Esophagus muscularis mucosa (tissue), 4 donors: ENCODE results near the gene TMPRSS2. TPM values are rescaled to one million over a fixed set of nuclear protein-coding genes. Genes with fewer than 3 reads are reported as not detected.

Experiments used
- DNase-seq: peaks from one replicate; pipeline ENCODE4 v3.0.0-alpha.2; 2017; ENCODE audit errors: extremely low spot score
- H3K27ac ChIP-seq, 4 donors: fragments of 200-600 bp; sonication (generic); replicated peaks in 1 of 4; 1 replicate in 3 of 4; 2 replicates in 1 of 4; pipeline ENCODE4 v1.5.1; 2016 to 2019; ENCODE audit warnings: mild to moderate bottlenecking in 1 of 4
- H3K27me3 ChIP-seq, 4 donors: fragments of 200-600 bp; sonication (generic); one replicate each; pipeline versions ENCODE4 v1.5.1 to v1.6.0; 2016 to 2019
- H3K36me3 ChIP-seq, 4 donors: fragments of 200-600 bp; sonication (generic); one replicate each; pipeline ENCODE4 v1.5.1; 2016 to 2019
- H3K4me1 ChIP-seq, 4 donors: fragments of 200-600 bp; sonication (generic); one replicate each; pipeline ENCODE4 v1.5.1; 2016 to 2019
- H3K4me3 ChIP-seq, 4 donors: fragments of 200-600 bp; sonication (generic); 1 replicate in 2 of 4; 2 replicates in 2 of 4; pipeline ENCODE4 v1.5.1; 2016 to 2019; ENCODE audit warnings: mild to moderate bottlenecking in 4 of 4, moderate library complexity in 1 of 4
- H3K9me3 ChIP-seq, 4 donors: fragments of 200-600 bp; sonication (generic); 1 replicate in 3 of 4; 2 replicates in 1 of 4; pipeline ENCODE4 v1.5.1; 2016 to 2019
- EP300 ChIP-seq: sonication (generic); formaldehyde crosslinking; IDR thresholded peaks from one replicate; pipeline ENCODE4 v1.6.1; 2017; ENCODE audit warnings: antibody characterized with exemption
- POLR2A ChIP-seq: fragments of 450-650 bp; IDR thresholded peaks from one replicate; pipeline ENCODE4 v1.6.1; 2017; ENCODE audit warnings: antibody characterized with exemption, moderate library complexity, mild to moderate bottlenecking, low read depth
- POLR2AphosphoS5 ChIP-seq, 2 donors: sonication (generic); formaldehyde crosslinking; IDR thresholded peaks; one replicate each; pipeline ENCODE4 v1.6.1; 2017; ENCODE audit warnings: antibody characterized with exemption in 2 of 2
- WGBS: methylation state at CpG from one replicate; pipeline ENCODE4 v1.1.5; 2018; 5-methylcytosine and 5-hydroxymethylcytosine counted together
- intact Hi-C: fragments of 100-400 bp; cut with DNase I; formaldehyde crosslinking; loops from one replicate; pipeline ENCODE4 v1.15.1; 2023
- total RNA-seq, 4 donors: library from RNA; depleted of rRNA; stranded (reverse); fragments of >200 nt; gene quantifications; one replicate each; pipeline versions ENCODE4 v1.1.0 to v1.2.1, GENCODE V29; 2016
- TF ChIP-seq, protein P1 (sequence below), 3 experiments: fragments of 200-600 bp in 2 of 3; fragments of 450-650 bp in 1 of 3; sonication (generic) in 2 of 3; IDR thresholded peaks; one replicate each; pipeline ENCODE4 v1.5.1; 2017 to 2019; ENCODE audit warnings: antibody characterized with exemption in 3 of 3, mild to moderate bottlenecking in 2 of 3, moderate library complexity in 1 of 3

The TMPRSS2 gene
- total RNA-seq, 4 donors from 2014 or later = 0.13 to 0.86 (median 0.42) TPM; not detected in 1

DNA sequence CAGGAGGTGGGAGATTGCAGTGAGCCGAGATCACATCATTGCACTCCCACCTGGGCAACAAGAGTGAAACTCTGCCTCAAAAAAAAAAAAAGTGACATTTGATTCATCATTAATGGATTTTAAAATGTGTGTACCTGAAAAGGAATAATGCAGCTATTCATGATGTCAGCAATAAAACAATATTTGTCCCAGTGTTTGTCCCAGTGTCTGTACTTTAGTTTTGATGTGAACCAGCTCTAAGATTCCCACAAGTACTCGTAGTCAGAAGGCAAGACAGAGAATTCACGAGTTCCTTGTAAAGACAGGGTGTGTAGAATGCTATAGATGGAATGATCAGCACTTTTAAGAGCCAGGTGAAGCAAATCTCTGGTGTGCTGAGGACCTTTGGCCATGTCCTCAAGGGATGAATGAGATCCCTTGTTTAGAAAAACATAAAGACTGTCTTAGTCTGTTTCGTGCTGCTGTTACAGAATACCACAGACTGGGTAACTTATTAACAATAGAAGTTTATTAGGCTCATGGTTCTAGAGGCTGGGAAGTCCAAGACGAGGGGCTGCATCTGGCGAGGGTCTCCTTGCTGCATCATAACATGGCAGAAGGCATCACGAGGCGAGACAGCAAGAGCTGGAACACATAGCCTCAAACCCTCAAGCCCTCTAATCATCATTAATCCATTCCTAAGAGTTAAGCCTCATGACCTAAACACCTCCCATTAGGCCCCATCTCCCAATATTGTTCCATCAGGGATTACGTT, 12.0 kb upstream of the TMPRSS2 start:
- Histone ChIP-seq H3K4me1 (no peaks in the 10 kb centered on the region), H3K27me3 (peaks cover 0 to 20% (median 0%) of the 10 kb centered on the region in 4 donors), H3K27ac (no peak overlapping the region), H3K9me3 (peaks cover 0 to 7% (median 2%) of the 10 kb centered on the region in 4 donors), H3K4me3 (no peak overlapping the region), H3K36me3 (no peaks in the 10 kb centered on the region)
- no peak for DNase-seq
- 84% methylated on average over 9 of the region's 9 CpGs for WGBS
- intact Hi-C loops = no loop called here
- TF ChIP-seq, protein P1, sequence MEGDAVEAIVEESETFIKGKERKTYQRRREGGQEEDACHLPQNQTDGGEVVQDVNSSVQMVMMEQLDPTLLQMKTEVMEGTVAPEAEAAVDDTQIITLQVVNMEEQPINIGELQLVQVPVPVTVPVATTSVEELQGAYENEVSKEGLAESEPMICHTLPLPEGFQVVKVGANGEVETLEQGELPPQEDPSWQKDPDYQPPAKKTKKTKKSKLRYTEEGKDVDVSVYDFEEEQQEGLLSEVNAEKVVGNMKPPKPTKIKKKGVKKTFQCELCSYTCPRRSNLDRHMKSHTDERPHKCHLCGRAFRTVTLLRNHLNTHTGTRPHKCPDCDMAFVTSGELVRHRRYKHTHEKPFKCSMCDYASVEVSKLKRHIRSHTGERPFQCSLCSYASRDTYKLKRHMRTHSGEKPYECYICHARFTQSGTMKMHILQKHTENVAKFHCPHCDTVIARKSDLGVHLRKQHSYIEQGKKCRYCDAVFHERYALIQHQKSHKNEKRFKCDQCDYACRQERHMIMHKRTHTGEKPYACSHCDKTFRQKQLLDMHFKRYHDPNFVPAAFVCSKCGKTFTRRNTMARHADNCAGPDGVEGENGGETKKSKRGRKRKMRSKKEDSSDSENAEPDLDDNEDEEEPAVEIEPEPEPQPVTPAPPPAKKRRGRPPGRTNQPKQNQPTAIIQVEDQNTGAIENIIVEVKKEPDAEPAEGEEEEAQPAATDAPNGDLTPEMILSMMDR (IDR thresholded peaks at IDR 0.05) = no peak
- TF ChIP-seq POLR2A = no peak

DNA sequence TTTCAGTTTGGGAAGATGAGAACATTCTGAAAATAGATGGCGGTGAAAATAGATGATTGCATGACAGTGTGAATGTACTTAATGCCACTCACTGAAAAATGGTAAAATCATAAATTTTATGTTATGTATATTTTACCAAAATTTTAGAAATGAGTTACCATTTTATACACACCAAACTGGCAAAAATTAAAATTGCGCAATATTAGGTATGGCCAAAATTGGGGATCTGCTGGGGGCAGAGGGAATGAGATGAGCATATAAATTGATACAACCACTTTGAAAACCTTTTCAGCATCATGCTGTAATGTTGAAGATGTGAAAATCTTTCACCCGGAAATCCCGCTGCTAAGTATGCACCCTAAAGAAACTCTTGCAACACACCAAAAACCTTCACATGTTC, 10.8 kb upstream of the TMPRSS2 start:
- 96% methylated on average over 4 of the region's 4 CpGs for WGBS
- DNase-seq = no peak
- Histone ChIP-seq H3K27ac (no peak overlapping the region), H3K27me3 (peaks cover 0 to 16% (median 0%) of the 10 kb centered on the region in 4 donors), H3K9me3 (peaks cover 0 to 7% (median 2%) of the 10 kb centered on the region in 4 donors), H3K4me1 (no peaks in the 10 kb centered on the region), H3K36me3 (no peaks in the 10 kb centered on the region), H3K4me3 (no peak overlapping the region)
- no peak for TF ChIP-seq POLR2A
- TF ChIP-seq, protein P1 (IDR thresholded peaks at IDR 0.05) = no peak
- no peak for TF ChIP-seq EP300
- no peak for TF ChIP-seq POLR2AphosphoS5 (IDR thresholded peaks at IDR 0.05)
- intact Hi-C loops = no loop called here

DNA sequence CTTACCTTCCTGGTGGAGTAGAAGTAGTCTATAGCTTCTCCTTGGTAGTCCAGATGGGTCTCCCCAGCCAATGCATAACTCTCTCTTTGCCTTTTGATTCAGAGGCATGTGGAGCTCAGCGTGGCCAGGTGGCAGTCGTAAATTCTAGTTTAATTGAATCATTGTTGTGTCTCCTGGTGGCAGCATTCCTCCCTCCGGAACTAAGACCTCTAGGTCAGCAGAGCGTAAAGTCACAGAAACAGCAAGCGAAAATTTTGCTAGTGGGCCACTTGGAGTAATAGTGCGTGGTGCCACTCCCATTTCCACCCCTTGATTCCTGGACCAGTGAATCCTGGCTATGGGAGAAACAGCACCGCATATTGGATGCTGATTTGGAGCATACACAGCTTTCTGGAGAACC, 3.9 kb upstream of the TMPRSS2 start:
- no peak for DNase-seq
- H3K36me3 ChIP-seq = no peaks in the 10 kb centered on the region
- H3K9me3 ChIP-seq = peaks cover 0 to 5% (median 2%) of the 10 kb centered on the region in 4 donors
- H3K4me3 ChIP-seq = no peak overlapping the region
- H3K27ac ChIP-seq = no peak overlapping the region
- 63% methylated on average over 6 of the region's 7 CpGs for WGBS
- TF ChIP-seq POLR2AphosphoS5 (IDR thresholded peaks at IDR 0.05) (no peak), EP300 (no peak), POLR2A (no peak)
- TF ChIP-seq, protein P1 (IDR thresholded peaks at IDR 0.05) = no peak
- peaks cover 0 to 67% (median 25%) of the 10 kb centered on the region in 4 donors for H3K27me3 ChIP-seq
- peaks cover 10 to 20% (median 19%) of the 10 kb centered on the region in 4 donors for H3K4me1 ChIP-seq
- intact Hi-C loops = no loop called here

DNA sequence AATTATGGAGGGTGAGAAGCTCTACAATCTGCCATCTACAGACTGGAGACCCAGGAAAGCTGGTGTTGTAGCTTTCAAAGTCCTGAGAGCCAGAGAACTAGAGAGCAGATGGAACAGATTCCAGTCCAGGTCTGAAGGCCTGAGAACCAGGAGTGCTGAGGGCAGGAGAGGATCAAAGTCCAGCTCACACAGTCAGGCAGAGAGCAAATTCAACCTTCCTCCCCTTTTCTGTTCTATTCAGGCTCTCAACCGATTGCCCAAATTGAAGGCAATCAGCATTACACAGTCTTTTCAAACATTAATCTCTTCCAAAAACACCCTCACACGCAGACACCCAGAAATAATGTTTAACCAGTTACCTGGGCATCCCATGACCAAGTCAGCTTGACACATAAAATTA, 2.5 kb upstream of the TMPRSS2 start:
- peaks cover 10 to 24% (median 21%) of the 10 kb centered on the region in 4 donors for H3K4me1 ChIP-seq
- H3K27me3 ChIP-seq = peaks cover 0 to 81% (median 31%) of the 10 kb centered on the region in 4 donors
- no peaks in the 10 kb centered on the region for H3K36me3 ChIP-seq
- no peaks in the 10 kb centered on the region for H3K9me3 ChIP-seq
- WGBS = 35% methylated on average over 2 of the region's 2 CpGs
- TF ChIP-seq, protein P1 (IDR thresholded peaks at IDR 0.05) = no peak
- DNase-seq = no peak
- intact Hi-C loops = no loop called here
- H3K27ac ChIP-seq = no peak overlapping the region
- H3K4me3 ChIP-seq = no peak overlapping the region

DNA sequence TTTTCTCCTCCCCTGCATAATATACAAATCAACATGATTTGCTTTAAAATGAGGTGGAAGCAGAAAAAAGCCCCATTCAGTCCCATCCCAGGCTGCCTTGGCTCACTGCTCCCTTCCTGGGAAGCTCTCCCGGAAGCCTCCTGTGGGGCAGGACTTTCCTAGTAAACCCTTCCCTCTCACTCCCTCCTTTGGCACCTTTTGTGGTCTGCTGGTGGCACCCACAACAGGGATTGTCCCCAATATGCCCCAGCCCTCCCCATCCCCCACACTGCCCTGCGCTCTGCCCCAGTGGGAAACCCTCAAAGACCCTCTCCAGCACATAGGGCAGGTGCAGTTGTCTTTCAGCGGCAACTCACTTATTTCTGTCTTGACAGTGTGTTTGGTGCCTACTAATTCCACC, 1.8 kb upstream of the TMPRSS2 start:
- intact Hi-C loops = no loop called here
- no peak for DNase-seq
- no peaks in the 10 kb centered on the region for H3K9me3 ChIP-seq
- no peaks in the 10 kb centered on the region for H3K36me3 ChIP-seq
- H3K27ac ChIP-seq = no peak overlapping the region
- WGBS = 56% methylated on average over 3 of the region's 3 CpGs
- TF ChIP-seq POLR2AphosphoS5 (IDR thresholded peaks at IDR 0.05) (no peak), POLR2A (no peak), EP300 (no peak)
- TF ChIP-seq, protein P1 (IDR thresholded peaks at IDR 0.05) = no peak
- peaks cover 0 to 84% (median 31%) of the 10 kb centered on the region in 4 donors for H3K27me3 ChIP-seq
- H3K4me1 ChIP-seq = peaks cover 10 to 24% (median 21%) of the 10 kb centered on the region in 4 donors
- H3K4me3 ChIP-seq = no peak overlapping the region
